GM18511 (cell line): ENCODE measurements around the gene DNAH17.

ENCODE experiments used
- ATAC-seq: cut with Tn5 transposase; IDR thresholded peaks from one replicate; pipeline ENCODE4 v1.9.1; 2021; ENCODE audit warnings: mild to moderate bottlenecking, moderate library complexity; ENCODE audit not compliant: unreplicated experiment

The DNAH17 gene

DNA sequence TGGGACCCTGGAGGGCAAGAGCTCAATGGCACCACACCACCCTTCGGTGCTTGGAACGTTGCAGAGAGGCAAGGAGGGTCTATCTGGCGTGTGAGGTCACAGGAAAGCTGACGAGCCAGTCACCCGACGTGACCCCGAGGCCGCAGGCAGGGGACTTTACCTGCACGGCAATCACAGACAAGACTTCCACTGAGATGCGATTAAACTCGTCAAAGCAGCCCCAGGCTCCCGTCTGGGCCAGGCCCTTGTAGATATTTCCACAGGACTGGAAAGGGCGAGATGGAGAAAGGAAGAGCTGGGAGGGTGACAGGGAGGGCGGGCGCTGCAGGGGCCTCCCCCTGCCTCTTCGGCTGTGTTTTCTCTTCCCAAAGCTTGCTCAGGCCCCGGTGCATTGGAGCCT lies 78.3 kb downstream of the DNAH17 start:
- no peak for ATAC-seq

- ATAC-seq, result no peak
Observed at GRCh38 chr17:78497115-78497540, 80.1 kb downstream of the DNAH17 start.

DNA sequence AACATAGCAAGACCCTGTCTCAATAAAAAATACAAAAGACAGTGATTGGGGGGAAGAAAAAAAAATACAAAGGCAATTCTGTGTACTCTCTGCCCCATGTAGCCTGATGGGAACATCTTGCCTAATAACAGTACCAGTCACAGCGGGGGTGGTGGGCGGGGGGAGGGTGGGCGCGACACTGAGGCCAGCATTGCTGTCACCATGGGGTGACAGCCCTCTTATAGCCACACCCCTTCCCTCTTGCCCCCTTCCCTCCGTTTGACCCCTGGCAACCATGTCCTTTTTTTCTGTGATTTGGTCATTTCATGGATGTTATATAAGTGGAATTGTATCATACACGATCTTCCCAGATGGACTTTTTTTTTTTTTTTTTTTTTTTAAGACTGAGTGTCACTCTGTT lies 80.9 kb downstream of the DNAH17 start:
- no peak for ATAC-seq

GRCh38 chr17:78495634-78496033 lies 81.6 kb downstream of the DNAH17 start:
- no peak for ATAC-seq

GRCh38 chr17:78494696-78495330 lies 82.4 kb downstream of the DNAH17 start:
- no peak for ATAC-seq

DNA sequence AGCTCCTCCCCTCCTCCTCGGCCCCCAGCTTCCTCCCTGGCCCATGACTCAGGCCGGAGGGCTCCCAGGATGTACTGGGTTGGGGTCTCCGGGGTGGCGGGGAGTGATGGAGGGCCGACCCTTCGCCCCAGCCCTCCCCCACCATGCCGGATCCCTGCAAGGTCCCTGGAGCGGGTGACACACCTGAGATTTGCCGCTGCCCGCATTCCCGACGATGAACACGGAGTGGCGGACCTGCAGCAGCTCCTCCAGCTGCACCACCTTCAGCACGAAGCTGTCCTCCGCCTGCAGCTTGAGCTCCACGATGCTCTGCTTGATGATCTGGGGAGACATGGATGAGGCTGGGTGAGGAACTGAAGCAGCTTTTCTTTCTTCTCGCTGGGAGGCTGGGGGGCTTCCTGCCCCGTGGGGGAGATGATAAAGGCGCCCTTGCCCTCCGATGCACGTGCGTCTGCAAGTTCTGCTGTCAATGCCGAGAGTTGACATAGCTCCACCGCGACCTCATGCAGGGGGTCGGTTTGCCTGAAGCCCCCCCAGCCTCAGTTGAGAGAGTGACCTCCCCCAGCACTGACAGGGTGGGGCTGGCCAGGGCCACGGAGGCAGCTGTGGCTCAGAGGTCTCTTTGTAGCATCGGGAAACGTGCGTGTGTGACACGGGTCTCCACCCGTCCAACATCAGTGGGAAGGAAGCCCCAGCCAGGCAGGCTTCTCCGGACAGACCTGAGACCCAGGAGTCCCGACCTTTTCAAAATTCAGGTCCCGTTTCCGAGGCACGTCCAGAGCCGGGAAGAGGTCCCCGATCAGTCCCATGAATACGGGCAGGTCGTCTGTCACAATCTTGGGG lies 83.1 kb downstream of the DNAH17 start:
- no peak for ATAC-seq

DNA sequence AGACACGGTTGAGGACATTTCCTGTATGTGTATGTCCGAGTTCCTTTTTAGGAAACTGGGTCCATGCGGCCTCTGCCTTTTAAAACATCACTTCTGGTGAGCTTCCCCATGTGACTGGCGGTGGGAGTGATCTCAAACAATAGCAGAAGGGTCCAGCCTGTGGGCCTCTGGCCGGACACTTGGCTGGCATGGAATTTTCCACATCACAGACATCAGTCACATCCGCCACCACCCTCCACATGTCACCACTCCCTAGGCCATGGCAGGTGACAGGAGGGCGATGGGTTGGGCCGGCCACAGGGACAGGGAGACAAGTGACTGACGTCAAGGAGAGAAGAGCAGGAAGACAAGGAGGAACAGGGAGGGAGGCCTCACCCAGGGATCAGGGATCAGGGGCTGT lies 83.7 kb downstream of the DNAH17 start:
- no peak for ATAC-seq

GRCh38 chr17:78492116-78492799 lies 84.9 kb downstream of the DNAH17 start:
- ATAC-seq, result no peak

DNA sequence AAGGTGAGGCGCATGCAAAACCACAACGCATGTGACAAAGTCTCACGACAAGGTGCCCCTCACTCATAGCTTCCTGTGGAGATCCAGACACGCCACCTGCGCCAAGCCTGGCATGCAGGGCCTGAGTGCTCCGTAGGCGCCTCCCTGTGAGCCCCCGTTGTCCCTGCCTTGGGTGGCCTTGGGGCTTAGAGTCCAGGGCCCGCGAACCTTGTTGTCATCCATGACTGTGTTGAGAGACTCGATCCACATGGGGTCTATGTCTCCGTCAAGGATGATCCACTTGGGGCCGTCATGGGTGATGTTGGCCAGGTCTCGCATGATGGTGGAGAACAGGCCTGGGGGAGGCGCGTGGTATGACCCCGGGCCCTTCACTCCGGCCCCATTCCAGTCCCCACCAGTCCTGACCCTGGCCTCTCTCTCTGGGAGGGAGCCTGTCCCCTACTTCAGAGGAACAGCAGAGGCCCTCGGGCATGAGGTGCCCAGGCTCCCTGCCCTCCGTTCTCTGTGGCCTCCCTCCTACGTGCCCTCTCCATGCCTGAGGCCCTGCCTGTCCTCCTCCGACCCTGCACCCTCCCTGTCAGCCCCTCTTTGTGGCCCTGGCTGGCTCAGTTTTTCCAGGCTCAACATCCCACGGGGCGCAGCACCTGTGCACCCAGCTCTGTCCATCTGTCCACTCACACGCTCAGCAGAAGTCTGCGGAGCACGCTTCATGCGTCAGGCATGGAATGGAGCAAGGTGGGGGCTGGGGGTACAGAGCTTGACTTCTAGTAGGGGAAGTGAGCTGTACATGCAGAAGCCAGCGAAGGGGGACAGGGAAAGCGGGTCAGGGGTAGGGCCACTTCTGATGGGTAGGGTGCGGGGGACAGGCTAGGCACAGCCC lies 85.7 kb downstream of the DNAH17 start:
- no peak for ATAC-seq

- ATAC-seq, result no peak
Observed at GRCh38 chr17:78490673-78491072, 86.5 kb downstream of the DNAH17 start.

- no peak for ATAC-seq
Observed at GRCh38 chr17:78490156-78490555, 87.0 kb downstream of the DNAH17 start.

DNA sequence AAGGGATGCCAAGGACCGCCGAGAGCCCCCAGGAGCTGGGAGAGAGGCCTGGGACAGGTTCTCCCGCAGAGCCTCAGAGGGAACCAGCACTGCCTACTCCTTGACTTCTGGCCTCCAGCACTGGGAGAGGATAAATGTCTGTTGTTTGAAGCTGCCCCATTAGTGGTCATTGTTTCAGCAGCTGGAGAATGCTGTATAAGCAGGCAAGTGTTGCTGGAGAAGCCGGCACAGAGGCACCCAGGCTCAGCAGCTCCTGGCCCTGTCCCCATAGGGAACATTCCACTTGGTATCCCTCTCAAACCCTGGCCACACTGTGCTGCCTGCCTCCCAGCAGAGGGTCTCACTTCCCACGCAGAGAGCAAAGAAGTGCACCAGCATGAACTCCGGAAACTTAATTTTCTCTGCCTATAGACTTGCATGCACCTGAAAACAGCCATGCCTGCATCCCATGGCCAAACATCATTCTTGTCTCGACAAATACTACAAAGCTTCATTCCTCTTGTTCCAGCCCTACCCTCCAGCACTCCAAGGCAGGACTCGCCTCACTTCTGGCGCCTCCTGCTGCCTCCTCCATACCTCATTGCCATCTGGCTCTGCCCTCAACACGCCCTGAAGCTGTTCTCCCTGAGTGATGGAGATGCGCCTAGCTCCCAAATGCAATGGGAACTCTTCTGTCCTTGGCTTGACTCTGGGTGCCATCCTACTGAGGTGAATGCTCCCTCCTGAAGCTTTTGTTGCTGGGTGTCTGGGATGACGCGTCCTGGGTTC lies 88.1 kb downstream of the DNAH17 start:
- ATAC-seq, result no peak

- ATAC-seq, result no peak
Observed at GRCh38 chr17:78488156-78488555, 89.0 kb downstream of the DNAH17 start.

- no peak for ATAC-seq
Observed at GRCh38 chr17:78486946-78487680, 90.1 kb downstream of the DNAH17 start.

DNA sequence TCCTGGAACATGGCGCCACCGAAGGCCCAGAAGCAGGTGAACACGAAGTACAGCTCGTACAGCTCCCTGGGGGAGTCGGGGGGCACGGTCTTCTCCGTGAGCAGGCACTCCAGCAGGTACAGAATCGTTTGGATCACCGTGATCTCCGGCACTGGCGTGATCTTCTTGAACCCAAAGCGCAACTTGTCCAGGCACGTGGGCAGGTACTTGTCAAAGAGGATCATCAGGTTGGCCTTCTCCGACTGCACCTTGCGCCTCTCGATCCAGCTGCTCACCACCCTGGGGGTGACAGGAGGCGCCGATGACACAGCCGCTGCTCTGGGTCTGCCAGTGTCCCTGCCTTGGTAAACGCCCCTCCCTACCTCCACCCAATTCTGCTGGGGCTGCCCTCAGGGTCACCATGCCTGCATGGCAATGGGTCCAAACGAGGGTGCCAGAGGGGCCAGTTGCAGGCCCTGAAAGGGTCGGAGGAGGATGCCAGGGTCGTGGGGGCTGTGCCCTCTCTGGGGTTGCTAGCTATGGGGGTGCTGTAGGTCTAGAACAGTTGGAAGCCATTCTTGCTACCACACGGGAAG lies 90.9 kb downstream of the DNAH17 start:
- ATAC-seq, result no peak

- no peak for ATAC-seq
Observed at GRCh38 chr17:78485290-78486168, 91.7 kb downstream of the DNAH17 start.

- no peak for ATAC-seq
Observed at GRCh38 chr17:78484271-78485246, 92.6 kb downstream of the DNAH17 start.
